Fibroblast of peridontal ligament (primary cell): ENCODE measurements around the gene ZNF429.
"Not testable (repeated sequence)": the region's sequence is repeated elsewhere in the genome, so short reads cannot be mapped to it uniquely, and the experiment has no call there.

Experiments
- DNase-seq: peaks from one replicate; pipeline ENCODE4 v3.0.0-alpha.2; 2010; ENCODE audit errors: extremely low read depth

Gene ZNF429

DNA sequence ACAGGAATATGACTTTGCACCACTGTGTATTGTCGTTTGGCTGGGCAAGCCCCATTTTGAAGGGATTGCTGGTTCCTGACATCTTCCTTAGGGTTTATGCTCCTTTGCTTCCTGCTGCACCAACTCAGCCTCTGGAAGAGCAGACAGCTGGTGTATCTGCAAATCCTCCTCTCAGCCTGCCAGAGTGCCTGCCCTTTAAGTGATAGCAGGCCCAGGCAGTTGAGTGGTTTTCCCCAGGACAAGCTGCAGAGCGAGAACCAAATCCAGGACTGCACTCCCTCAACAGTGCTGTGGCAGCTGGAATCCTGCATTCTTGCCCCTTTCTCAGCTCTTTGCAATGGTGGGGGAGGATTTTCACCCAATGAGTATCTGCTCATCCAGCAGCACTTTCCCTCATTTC is 85.5 kb downstream of the ZNF429 start:
- DNase-seq: no peak

DNA sequence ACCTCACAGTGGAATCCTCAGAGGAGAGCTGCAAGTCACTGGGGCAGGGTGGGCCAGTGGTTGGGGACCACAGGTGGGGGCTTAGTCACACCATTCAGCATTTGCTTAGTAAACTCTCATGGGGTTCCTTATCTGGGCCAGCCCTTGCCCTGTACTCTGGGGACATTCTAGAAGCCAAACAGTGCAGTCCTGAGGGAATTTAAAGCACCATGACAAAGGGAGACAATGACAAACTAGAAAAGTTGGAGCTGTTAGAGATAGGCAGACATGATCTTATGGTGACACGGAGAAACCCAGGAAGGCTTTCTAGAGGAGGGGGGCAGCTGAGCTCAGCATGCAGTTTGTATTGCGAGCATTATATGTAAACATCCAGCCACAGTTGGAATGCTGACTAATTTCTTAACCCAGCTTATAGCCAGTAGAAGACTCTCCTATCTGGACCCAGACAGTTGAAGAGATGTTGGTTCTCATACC is 87.6 kb downstream of the ZNF429 start:
- no peak for DNase-seq

DNA sequence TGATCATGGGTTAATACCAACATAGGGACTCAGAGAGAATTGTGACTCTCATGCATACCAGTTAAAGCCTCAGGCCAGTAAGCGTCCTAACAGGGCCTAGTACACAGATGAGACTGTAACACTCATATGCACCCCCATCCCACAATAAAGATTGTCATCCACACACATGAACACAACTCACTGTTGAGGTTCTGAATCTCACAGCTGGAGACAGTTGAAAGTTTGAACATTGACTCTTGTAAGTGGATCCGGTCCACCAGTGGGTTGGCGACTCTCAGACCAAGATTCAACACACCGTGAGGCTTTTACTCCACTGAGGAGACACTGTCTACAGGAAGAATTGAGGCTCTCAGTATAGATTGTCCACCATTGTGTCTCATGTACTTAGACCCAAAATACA is 88.1 kb downstream of the ZNF429 start:
- DNase-seq: no peak

DNA sequence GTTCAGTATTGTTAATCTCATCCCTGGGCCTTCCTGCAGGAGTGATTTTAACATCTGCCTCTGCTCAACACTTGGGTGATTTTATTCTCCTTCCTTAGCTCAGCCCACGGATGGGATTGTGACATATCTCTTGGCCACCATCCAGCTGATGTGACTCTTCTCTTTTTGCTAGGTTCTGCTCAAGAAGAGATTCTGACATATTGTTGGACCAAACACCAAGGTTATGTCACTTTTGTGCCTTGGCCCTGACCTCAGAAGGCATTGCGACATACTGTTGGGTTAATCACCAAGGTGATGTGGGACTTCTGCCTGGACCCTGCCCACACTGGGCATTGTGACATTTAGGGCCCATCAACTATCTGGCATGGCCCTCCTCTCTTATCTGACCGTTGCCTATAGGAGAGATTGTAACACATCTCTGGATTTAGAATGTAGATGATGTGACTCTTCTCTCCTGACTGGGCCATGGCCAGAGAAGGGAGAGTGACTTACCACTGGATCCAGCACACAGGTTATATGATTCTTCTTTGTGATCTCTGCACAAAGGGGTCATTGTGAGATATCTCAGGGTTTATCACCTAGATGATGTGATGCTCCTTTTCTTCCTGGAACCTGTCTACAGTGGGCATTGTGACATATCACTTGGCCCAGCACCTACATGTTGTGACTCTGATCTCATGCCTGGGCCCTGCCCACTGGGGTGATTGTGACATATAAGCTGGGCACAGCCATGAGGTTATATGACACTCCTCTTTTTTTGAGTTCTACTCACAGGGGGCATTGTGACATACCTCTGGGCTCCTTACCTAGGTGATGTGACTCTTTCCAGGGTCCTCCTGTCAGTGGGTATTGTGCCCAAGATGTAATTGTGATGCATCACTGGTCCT is 88.8 kb downstream of the ZNF429 start:
- DNase-seq: no peak

DNA sequence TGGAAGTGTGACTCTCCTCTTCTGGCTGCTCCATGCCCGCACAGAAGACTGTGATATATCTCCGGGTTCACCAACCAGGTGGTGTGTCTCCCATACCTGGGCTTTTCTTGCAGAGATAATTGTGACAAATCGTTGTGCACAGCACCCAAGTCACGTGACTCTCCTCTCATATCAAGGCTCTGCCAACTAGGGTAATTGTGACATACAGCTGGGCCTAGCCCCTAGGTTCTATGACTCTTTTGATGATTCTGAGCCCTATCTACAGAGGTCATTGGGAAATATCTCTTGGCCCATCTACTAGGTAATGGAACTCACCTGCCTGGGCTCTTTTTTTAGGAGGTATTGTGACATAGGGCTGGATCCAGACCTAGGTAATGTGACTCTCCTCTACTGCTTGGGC is 89.8 kb downstream of the ZNF429 start:
- DNase-seq: no peak

DNA sequence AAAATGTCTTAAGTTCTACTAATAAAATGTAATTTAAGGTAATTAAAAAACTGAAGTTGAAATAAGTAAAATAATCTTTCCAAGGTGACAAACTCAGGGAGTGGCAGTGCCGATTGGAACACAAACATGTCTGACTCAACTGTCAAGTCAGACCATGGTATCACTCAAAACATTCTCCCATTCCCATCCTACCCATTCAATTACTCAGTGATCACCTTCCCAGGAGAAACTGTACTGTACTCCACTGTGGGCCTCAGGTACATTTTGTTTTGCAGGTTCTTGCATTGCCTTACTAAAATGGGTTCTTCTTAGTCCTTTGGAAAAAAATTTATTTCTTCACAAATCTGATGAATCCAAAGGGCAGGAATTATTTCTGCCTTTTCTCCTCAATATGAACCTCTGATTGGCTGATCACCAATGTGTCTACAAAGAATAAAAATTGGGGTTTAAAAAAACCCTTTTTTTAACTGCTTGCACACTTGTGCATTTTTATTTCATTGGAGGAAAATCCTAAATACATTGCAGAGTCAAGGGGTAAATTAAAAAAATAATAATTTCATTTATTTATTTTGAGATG is 96.8 kb downstream of the ZNF429 start:
- DNase-seq: no peak

DNA sequence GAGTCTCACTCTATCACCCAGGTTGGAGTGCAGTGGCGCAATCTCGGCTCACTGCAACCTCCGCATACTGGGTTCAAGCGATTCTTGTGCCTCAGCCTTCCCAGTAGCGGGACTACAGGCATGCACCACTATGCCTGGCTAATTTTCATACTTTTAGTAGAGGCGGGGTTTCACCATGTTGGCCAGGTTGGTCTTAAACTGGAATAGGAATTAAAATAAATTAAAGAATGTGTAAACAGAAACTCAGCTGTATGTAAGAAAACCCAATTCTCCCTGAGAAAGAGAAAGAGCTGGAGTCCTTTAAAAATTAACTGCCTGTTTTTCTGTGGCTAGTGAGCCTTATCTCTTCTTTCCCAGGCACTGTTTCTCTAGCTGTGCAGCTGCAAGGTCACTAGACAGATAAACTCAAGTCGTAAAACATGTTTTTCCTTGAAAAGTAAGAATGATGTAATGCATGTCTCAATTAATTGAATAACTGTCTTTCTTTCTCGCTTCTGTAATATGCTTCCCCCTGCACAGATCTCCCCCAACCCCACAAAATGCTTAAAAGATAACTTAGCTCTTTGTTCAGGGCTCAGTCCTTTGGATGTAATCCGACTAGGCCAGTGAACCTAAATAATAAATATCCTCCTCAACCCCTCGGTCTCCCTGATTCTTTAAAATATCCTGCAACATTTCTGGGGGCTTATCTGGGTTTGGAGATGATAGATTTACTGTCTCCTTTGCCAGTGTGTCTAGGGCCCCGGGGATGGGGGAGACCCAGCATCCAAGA is 97.4 kb downstream of the ZNF429 start:
- DNase-seq: not testable (repeated sequence)

DNA sequence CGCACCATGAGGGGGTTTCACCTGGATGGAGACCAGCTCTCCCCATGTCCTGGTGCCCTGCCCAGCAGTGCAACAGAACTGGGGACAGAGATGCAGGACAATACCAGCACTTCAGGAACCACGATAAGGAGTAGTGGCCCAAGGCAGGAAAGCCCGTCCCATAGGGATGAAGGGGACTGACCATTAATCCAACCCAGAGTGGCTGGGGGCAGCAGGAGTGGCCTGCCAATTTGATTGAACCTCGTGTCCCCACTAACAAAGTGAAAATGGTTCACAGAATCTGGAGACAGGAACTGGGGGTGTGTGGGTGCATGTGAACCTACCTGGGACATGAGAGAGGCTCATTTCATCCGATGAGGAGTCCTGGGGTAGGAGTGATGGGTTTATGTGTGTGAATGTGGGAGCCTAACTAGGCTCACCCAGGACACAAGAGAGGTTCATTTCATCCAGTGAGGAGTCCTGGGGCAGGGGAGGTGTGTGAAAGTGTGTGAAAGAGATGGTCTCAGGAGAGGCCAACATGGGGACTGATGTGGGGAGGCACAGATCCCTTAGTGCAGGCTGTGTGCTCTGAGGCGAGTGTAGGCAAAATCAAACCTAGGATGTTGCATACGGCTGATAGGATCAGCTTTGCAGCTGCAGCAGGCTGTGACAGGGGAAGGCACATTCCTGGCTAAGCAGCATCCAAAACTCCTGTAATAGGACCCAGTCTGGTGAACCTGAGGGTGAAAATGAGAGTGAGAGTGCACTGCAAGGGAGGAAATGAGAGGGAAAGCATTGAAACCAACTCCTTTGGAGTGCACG is 98.2 kb downstream of the ZNF429 start:
- no peak for DNase-seq

DNA sequence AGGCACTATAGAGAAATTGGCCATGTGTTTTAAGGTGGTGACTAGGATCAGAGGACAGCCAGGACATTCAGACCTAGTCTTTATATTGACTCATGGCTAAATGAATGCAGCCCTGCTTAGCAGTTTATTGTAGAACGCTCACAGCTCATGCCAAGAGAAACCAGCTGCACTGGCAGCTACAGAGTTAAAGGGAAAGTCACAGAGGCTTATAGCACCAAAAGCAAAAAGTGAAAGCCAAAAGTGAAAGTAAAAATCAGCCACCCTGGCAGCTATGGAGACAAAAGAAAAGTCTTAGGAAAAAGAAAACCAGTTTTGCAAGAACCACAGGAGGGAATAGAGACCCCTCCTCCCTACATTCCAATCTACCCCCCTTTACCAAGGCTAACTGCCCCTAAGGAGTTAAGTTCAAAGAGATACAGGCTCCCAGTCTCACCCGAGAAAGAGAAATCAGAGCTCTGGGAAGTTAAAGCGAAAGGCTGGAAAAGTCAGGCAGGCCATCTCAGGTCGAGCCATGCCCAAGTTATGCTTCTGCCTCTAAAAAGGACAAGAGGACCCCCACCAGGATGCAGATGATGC is 99.0 kb downstream of the ZNF429 start:
- DNase-seq: peak; percentile 55
